GM19025 (cell line): ENCODE measurements around the gene WAPL.
"Not testable (repeated sequence)": the region's sequence is repeated elsewhere in the genome, so short reads cannot be mapped to it uniquely, and the experiment has no call there.

ENCODE experiments used
- ATAC-seq: cut with Tn5 transposase; IDR thresholded peaks from one replicate; pipeline ENCODE4 v1.9.1; 2021; ENCODE audit warnings: mild to moderate bottlenecking, low read depth, moderate library complexity; ENCODE audit not compliant: unreplicated experiment

Gene WAPL

GRCh38 chr10:86521678-86522509 is at the start of gene WAPL:
TSS of gene WAPL (minus strand) at chr10:86521792. CDS start at chr10:86518069, 3,723 bp downstream.
- peak; percentile 95 for ATAC-seq

GRCh38 chr10:86569335-86569734 is 47.7 kb upstream of the WAPL start:
- no peak for ATAC-seq

GRCh38 chr10:86566518-86566917 is 44.9 kb upstream of the WAPL start:
- ATAC-seq = not testable (repeated sequence)

GRCh38 chr10:86563338-86563737 is 41.7 kb upstream of the WAPL start:
- ATAC-seq = not testable (repeated sequence)

GRCh38 chr10:86558695-86559094 is 37.1 kb upstream of the WAPL start:
- ATAC-seq = not testable (repeated sequence)

GRCh38 chr10:86556933-86557649 is 35.5 kb upstream of the WAPL start:
- ATAC-seq = no peak

- no peak for ATAC-seq
Observed at GRCh38 chr10:86556532-86556931, 34.9 kb upstream of the WAPL start.

- ATAC-seq = no peak
Observed at GRCh38 chr10:86553639-86554038, 32.0 kb upstream of the WAPL start.

- ATAC-seq = no peak
Observed at GRCh38 chr10:86553213-86553612, 31.6 kb upstream of the WAPL start.

GRCh38 chr10:86547296-86547695 is 25.7 kb upstream of the WAPL start:
- ATAC-seq = no peak

- no peak for ATAC-seq
Observed at GRCh38 chr10:86545101-86545500, 23.5 kb upstream of the WAPL start.

- no peak for ATAC-seq
Observed at GRCh38 chr10:86540016-86540415, 18.4 kb upstream of the WAPL start.

- no peak for ATAC-seq
Observed at GRCh38 chr10:86538547-86538946, 17.0 kb upstream of the WAPL start.

- ATAC-seq = not testable (repeated sequence)
Observed at GRCh38 chr10:86538040-86538439, 16.4 kb upstream of the WAPL start.

GRCh38 chr10:86536294-86536861 is 14.8 kb upstream of the WAPL start:
- ATAC-seq = no peak

- ATAC-seq = peak; percentile 75
Observed at GRCh38 chr10:86535132-86535882, 13.7 kb upstream of the WAPL start.

GRCh38 chr10:86533328-86533727 is 11.7 kb upstream of the WAPL start:
- ATAC-seq = no peak

- ATAC-seq = not testable (repeated sequence)
Observed at GRCh38 chr10:86528736-86529135, 7.1 kb upstream of the WAPL start.

GRCh38 chr10:86526606-86527005 is 5.0 kb upstream of the WAPL start:
- ATAC-seq = no peak

- not testable (repeated sequence) for ATAC-seq
Observed at GRCh38 chr10:86525713-86526112, 4.1 kb upstream of the WAPL start.
